Fibroblast of lung (primary cell): ENCODE data around the gene YWHAQ. TPM values are rescaled to one million over a fixed set of nuclear protein-coding genes. Genes with fewer than 3 reads are reported as not detected.
"Not testable (repeated sequence)": the region's sequence is repeated elsewhere in the genome, so short reads cannot be mapped to it uniquely, and the experiment has no call there.

Experiments used
- DNase-seq, 2 donors: peaks; one replicate each; pipeline versions ENCODE4 v3.0.0 to v3.0.0-alpha.2; 2010; ENCODE audit warnings: low read depth in 2 of 2
- H2AFZ ChIP-seq: 2 replicates; pipeline ENCODE4 v1.5.1; 2012; ENCODE audit warnings: low read length, control low read depth, inconsistent platforms
- H3K27ac ChIP-seq: 2 replicates; pipeline ENCODE4 v1.5.1; 2011; ENCODE audit warnings: low read length, control low read depth; ENCODE audit not compliant: insufficient read depth
- H3K27me3 ChIP-seq: 2 replicates; pipeline ENCODE4 v1.5.1; 2011; ENCODE audit warnings: mild to moderate bottlenecking, low read length; ENCODE audit not compliant: control insufficient read depth, insufficient read depth
- H3K36me3 ChIP-seq: 2 replicates; pipeline ENCODE4 v1.5.1; 2011; ENCODE audit warnings: low read length; ENCODE audit not compliant: control insufficient read depth, insufficient read depth
- H3K4me1 ChIP-seq: 2 replicates; pipeline ENCODE4 v1.5.1; 2011; ENCODE audit warnings: low read length; ENCODE audit not compliant: control insufficient read depth, insufficient read depth; ENCODE audit errors: extremely low read depth
- H3K4me2 ChIP-seq: 2 replicates; pipeline ENCODE4 v1.5.1; 2011; ENCODE audit warnings: low read length, control low read depth; ENCODE audit not compliant: insufficient read depth; ENCODE audit errors: extremely low read depth
- H3K4me3 ChIP-seq, 4 experiments: fragments of 200-600 bp in 1 of 4; sonication (generic) in 1 of 4; replicated peaks in 1 of 4; 2 replicates each; pipeline ENCODE4 v1.5.1; 2011 to 2016; ENCODE audit warnings: low read length in 4 of 4, low read depth in 3 of 4, mild to moderate bottlenecking in 3 of 4, control low read depth in 2 of 4, inconsistent platforms in 1 of 4, mixed read lengths in 1 of 4; ENCODE audit not compliant: insufficient read depth in 1 of 4; ENCODE audit errors: control extremely low read depth in 1 of 4
- H3K79me2 ChIP-seq: 2 replicates; pipeline ENCODE4 v1.5.1; 2012; ENCODE audit warnings: mild to moderate bottlenecking, low read length, inconsistent platforms; ENCODE audit not compliant: control insufficient read depth, insufficient read depth
- H3K9ac ChIP-seq: 2 replicates; pipeline ENCODE4 v1.5.1; 2011; ENCODE audit warnings: mild to moderate bottlenecking, low read length, control low read depth; ENCODE audit not compliant: insufficient read depth
- H3K9me3 ChIP-seq: 2 replicates; pipeline ENCODE4 v1.5.1; 2012; ENCODE audit warnings: low read depth, low read length; ENCODE audit not compliant: control insufficient read depth, insufficient read depth
- H4K20me1 ChIP-seq: 2 replicates; pipeline ENCODE4 v1.5.1; 2011; ENCODE audit warnings: low read length; ENCODE audit not compliant: control insufficient read depth, insufficient read depth; ENCODE audit errors: extremely low read depth
- CTCF ChIP-seq, 2 donors: IDR thresholded peaks in 1 of 2; conservative IDR thresholded peaks in 1 of 2; 1 replicate in 1 of 2; 2 replicates in 1 of 2; pipeline ENCODE4 v1.5.1; 2011 to 2012; ENCODE audit warnings: low read length in 2 of 2, control low read depth in 1 of 2, inconsistent platforms in 1 of 2, low read depth in 1 of 2, mild to moderate bottlenecking in 1 of 2
- EZH2 ChIP-seq: IDR thresholded peaks from 2 replicates; pipeline ENCODE4 v1.5.1; 2012; ENCODE audit warnings: low read length, control low read depth, mild to moderate bottlenecking; ENCODE audit errors: missing control alignments
- polyA plus RNA-seq, 2 donors: library from polyadenylated mRNA; depleted of rRNA in 1 of 2; stranded (reverse) in 1 of 2; unstranded in 1 of 2; fragments of >200 nt; gene quantifications; 2 replicates each; pipeline ENCODE4 v1.2.1, GENCODE V29; 2011 to 2012; ENCODE audit warnings: missing spikeins in 1 of 2
- total RNA-seq: library from RNA; depleted of rRNA; stranded (reverse); fragments of >200 nt; gene quantifications from 2 replicates; pipeline ENCODE4 v1.2.1, GENCODE V29; 2014

Gene YWHAQ
- total and polyA plus RNA-seq, 2 donors (not counting 1 experiment from before 2014, with no cell fraction given): 323 to 510 TPM

DNA sequence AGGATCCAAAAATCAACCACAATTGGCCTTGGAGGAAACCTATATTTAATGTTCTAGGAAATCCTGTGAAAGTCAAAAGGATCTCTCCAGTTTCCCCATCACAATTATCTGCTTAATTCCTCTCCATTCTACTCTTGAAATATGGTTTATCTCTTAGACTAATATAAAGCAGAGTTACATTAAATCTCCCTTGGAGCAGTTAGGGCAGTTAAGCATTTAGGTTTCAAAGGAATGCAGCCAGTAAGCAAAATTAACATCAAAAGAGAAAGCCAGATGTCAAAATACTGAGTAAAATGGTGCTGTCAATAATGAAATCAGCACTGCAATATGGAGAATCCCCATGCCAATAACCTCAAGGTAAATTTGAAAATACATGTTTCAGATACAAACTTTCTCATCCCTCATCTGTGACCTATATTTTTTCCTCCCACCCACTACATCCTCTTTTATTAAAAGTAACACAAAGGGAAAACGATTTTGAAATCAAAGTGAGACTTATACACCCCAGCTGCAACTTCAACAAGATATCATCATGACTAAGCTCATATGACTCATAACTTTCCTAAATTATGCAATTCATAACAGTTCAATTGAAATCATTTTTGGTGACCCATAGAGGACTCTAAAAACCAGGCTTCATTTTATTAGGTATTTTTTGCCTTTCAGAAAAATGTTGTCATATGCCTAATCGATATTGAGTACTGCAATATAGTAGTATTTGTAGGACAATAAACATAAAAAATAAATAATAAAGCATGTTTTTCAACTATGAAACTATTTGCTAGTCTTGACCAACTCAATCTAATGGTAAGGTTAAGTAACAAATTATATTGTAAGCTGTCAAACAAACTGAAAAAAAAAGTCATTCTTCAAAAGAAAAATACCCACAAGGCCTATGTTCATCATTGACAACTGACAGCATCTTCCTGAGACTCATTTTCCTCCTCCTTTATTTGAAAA is 78.3 kb downstream of the YWHAQ start:
- peaks cover 24% of the 10 kb centered on the region for H3K4me1 ChIP-seq
- H3K4me3 ChIP-seq: peak overlapping the region; percentile 21 to 43 (median 28)
- H4K20me1 ChIP-seq: peaks cover 2% of the 10 kb centered on the region
- peak overlapping the region; percentile 58 for H3K4me2 ChIP-seq
- H3K27ac ChIP-seq: peak overlapping the region; percentile 64
- no peaks in the 10 kb centered on the region for H3K9me3 ChIP-seq
- no peak overlapping the region for H2AFZ ChIP-seq
- H3K36me3 ChIP-seq: no peaks in the 10 kb centered on the region
- DNase-seq: peak; percentile 79 to 97
- no peak overlapping the region for H3K9ac ChIP-seq
- H3K79me2 ChIP-seq: peaks cover 73% of the 10 kb centered on the region
- H3K27me3 ChIP-seq: no peaks in the 10 kb centered on the region
- TF ChIP-seq EZH2: no peak
- no peak for TF ChIP-seq CTCF (conservative IDR thresholded peaks at IDR 0.05 in 1 of 2, IDR thresholded peaks at IDR 0.05 in 1 of 2; ENCODE audit: low read depth in 1 of 2, low read length in 2 of 2)

DNA sequence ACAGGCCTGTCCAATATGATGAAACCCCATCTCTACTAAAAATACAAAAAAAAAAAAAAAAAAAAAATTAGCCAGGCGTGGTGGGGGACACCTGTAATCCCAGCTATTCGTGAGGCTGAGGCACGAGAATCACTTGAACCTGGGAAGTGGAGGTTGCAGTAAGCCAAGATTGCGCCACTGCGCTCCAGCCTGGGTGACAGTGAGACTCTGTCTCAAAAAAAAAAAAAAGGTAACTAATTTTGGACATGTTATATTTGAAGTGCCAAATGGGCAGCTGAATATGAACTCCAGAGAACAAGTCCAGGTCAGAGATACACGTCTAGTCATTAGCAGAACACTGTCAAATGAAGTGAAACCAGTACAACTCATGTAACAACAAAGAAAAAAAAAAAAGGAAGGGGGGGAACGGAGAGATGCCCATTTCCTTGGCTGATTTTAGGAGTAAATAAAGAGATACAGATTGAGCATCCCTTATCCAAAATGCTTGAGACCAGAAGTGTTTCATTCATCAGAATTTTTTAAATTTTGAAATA is 79.9 kb downstream of the YWHAQ start:
- H4K20me1 ChIP-seq, DNase-seq: not testable (repeated sequence)

GRCh38 chr2:9549420-9549819 is 81.4 kb downstream of the YWHAQ start:
- H3K4me2 ChIP-seq: no peak overlapping the region
- H2AFZ ChIP-seq: no peak overlapping the region
- no peak for DNase-seq
- H3K4me3 ChIP-seq: no peak overlapping the region
- H3K79me2 ChIP-seq: peaks cover 77% of the 10 kb centered on the region
- H3K4me1 ChIP-seq: peaks cover 19% of the 10 kb centered on the region
- H3K27ac ChIP-seq: no peak overlapping the region
- H3K27me3 ChIP-seq: no peaks in the 10 kb centered on the region
- no peaks in the 10 kb centered on the region for H3K36me3 ChIP-seq
- H3K9me3 ChIP-seq: no peaks in the 10 kb centered on the region
- TF ChIP-seq EZH2 (no peak), CTCF (conservative IDR thresholded peaks at IDR 0.05 in 1 of 2, IDR thresholded peaks at IDR 0.05 in 1 of 2; ENCODE audit: low read depth in 1 of 2, low read length in 2 of 2) (no peak)
- H3K9ac ChIP-seq: no peak overlapping the region
- H4K20me1 ChIP-seq: no peaks in the 10 kb centered on the region

More for the DNA sequence above, 79.9 kb downstream of the YWHAQ start:
- H3K36me3 ChIP-seq, H3K9ac ChIP-seq, H3K27ac ChIP-seq, H3K4me3 ChIP-seq, H3K27me3 ChIP-seq, H3K9me3 ChIP-seq, H2AFZ ChIP-seq, H3K4me2 ChIP-seq: not testable (repeated sequence)
- Histone ChIP-seq H3K79me2 (peaks cover 76% of the 10 kb centered on the region), H3K4me1 (peaks cover 23% of the 10 kb centered on the region)
